HepG2 (cell line): ENCODE data around the gene MICAL3. TPM values are rescaled to one million over a fixed set of nuclear protein-coding genes. Genes with fewer than 3 reads are reported as not detected.

Experiments used
- BORCS8-MEF2B ChIP-seq: sonication (generic); formaldehyde crosslinking; IDR thresholded peaks from 2 replicates; pipeline ENCODE4 v1.8.0; 2022; ENCODE audit warnings: mild to moderate bottlenecking, missing genetic modification reagents
- IKZF1 ChIP-seq: fragments of 450-650 bp; IDR thresholded peaks from 2 replicates; pipeline ENCODE4 v1.7.1; 2016
- ISX ChIP-seq: sonication (generic); formaldehyde crosslinking; conservative IDR thresholded peaks from 2 replicates; pipeline ENCODE4 v1.5.0; 2020; ENCODE audit warnings: missing genetic modification reagents
- KAT7 ChIP-seq: IDR thresholded peaks from 2 replicates; pipeline ENCODE4 v1.6.1; 2018; ENCODE audit warnings: borderline replicate concordance, missing compliant biosample characterization
- NFRKB ChIP-seq: fragments of 450-650 bp; IDR thresholded peaks from 2 replicates; pipeline ENCODE4 v1.6.1; 2017
- NKX3-1 ChIP-seq: sonication (generic); formaldehyde crosslinking; IDR thresholded peaks from 2 replicates; pipeline ENCODE4 v1.5.0; 2020; ENCODE audit warnings: missing genetic modification reagents
- RAD21 ChIP-seq: fragments of 450-650 bp; formaldehyde crosslinking; IDR thresholded peaks from 2 replicates; pipeline ENCODE4 v1.5.0; 2020; ENCODE audit warnings: mild to moderate bottlenecking
- SIN3B ChIP-seq: fragments of 150-350 bp; IDR thresholded peaks from 2 replicates; pipeline ENCODE4 v1.6.1; 2014; ENCODE audit warnings: low read length
- STAT5B ChIP-seq: sonication (generic); formaldehyde crosslinking; IDR thresholded peaks from 2 replicates; pipeline ENCODE4 v1.4.0; 2020; ENCODE audit warnings: missing genetic modification reagents
- TAF15 ChIP-seq: fragments of 200-400 bp; formaldehyde crosslinking; IDR thresholded peaks from one replicate; pipeline ENCODE4 v1.6.1; 2018; ENCODE audit warnings: mild to moderate bottlenecking, low read depth, low read length; ENCODE audit not compliant: poor library complexity, severe bottlenecking
- ZBTB8A ChIP-seq: sonication (generic); formaldehyde crosslinking; IDR thresholded peaks from 2 replicates; pipeline ENCODE4 v1.4.0; 2020; ENCODE audit warnings: mild to moderate bottlenecking, low read depth, missing genetic modification reagents, borderline replicate concordance
- ZMYM2 ChIP-seq: sonication (generic); formaldehyde crosslinking; IDR thresholded peaks from 2 replicates; pipeline ENCODE4 v1.8.0; 2022; ENCODE audit warnings: mild to moderate bottlenecking, missing genetic modification reagents
- ZNF207 ChIP-seq: fragments of 450-650 bp; IDR thresholded peaks from 2 replicates; pipeline ENCODE4 v1.6.1; 2016; ENCODE audit warnings: antibody characterized with exemption, borderline replicate concordance
- ZNF331 ChIP-seq: sonication (generic); formaldehyde crosslinking; IDR thresholded peaks from 2 replicates; pipeline ENCODE4 v1.4.0; 2020; ENCODE audit warnings: missing genetic modification reagents
- ZNF33B ChIP-seq: sonication (generic); formaldehyde crosslinking; IDR thresholded peaks from 2 replicates; pipeline ENCODE4 v1.5.1; 2020; ENCODE audit warnings: mild to moderate bottlenecking, missing genetic modification reagents
- ZNF773 ChIP-seq: sonication (generic); formaldehyde crosslinking; IDR thresholded peaks from 2 replicates; pipeline ENCODE4 v1.4.0; 2020; ENCODE audit warnings: missing genetic modification reagents, borderline replicate concordance
- polyA plus RNA-seq, 8 experiments: library from polyadenylated mRNA; depleted of rRNA in 3 of 8; stranded (reverse) in 7 of 8; unstranded in 1 of 8; fragments of >200 nt; fragmentation: Illumina TruSeq in 4 of 8; extraction: Trizol in 4 of 8; gene quantifications; 2 replicates each; pipeline versions ENCODE4 v1.2.1 to v1.2.3, GENCODE V29; 2011 to 2016; ENCODE audit warnings: low read depth in 4 of 8, missing spikeins in 1 of 8, mixed read lengths in 1 of 8; ENCODE audit not compliant: insufficient read depth in 1 of 8
- total RNA-seq, 5 experiments: library from RNA; depleted of rRNA; stranded (reverse); fragments of >200 nt; fragmentation: Illumina TruSeq; extraction: Trizol; gene quantifications; 2 replicates each; pipeline ENCODE4 v1.2.3, GENCODE V29; 2016; ENCODE audit warnings: low read depth in 1 of 5
- TF ChIP-seq, protein P1 (sequence below): sonication (generic); formaldehyde crosslinking; IDR thresholded peaks from 2 replicates; pipeline ENCODE4 v1.5.0; 2020; ENCODE audit warnings: missing genetic modification reagents
- TF ChIP-seq, protein P2 (sequence below): IDR thresholded peaks from 2 replicates; pipeline ENCODE4 v1.6.1; 2016; ENCODE audit warnings: mild to moderate bottlenecking, missing biosample characterization, missing genetic modification reagents
- TF ChIP-seq, protein P3 (sequence below): fragments of 450-650 bp; IDR thresholded peaks from 2 replicates; pipeline ENCODE4 v1.6.1; 2017; ENCODE audit warnings: mild to moderate bottlenecking
- TF ChIP-seq, protein P4 (sequence below): sonication (generic); formaldehyde crosslinking; IDR thresholded peaks from 2 replicates; pipeline ENCODE4 v1.9.0; 2021; ENCODE audit warnings: missing genetic modification reagents, mild to moderate bottlenecking, borderline replicate concordance
- TF ChIP-seq, protein P5 (sequence below): IDR thresholded peaks from 2 replicates; pipeline ENCODE4 v1.6.1; 2016; ENCODE audit warnings: low read depth, missing genetic modification reagents, missing compliant biosample characterization

MICAL3 gene
- total and polyA plus RNA-seq, 2 of the 13 experiments (the other 11 are each of a cell fraction or from before 2014, with no cell fraction given), result 5.3 to 12.5 TPM

DNA sequence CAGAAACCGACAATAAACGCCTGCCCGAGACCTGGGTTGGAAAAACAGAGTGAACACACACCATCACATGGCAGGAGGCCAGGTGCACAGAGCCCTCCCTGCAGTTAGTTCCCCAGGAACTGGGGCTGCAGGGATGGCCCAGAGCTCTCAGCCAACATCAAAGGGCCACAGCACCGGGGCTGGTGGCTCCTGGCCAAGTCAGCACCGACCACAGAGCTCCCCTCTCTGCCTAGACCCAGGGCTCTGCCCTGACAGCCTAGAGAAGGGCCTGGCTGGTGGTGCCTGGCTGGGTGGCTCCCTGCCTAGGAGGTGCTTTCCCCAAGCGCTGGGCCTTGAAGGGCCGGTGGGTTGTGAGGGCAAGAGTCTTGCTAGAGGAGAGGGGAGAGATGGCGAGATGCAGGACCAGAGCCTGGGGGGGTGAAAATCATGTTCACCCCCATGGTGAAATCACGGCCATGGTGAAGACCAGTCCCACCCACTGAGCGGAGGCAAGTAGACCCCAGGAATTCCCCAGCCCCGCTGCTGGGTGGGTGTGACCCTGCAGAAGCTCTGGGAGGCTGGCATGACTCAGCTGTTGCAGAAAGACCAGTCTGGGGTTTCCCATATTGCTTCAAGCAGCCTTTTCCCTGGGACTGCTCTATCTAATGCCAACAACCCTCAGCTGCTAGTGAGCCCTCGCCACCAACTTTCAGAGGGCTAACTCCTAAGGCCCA is 242.9 kb downstream of the MICAL3 start (continued):
- TF ChIP-seq, protein P1, sequence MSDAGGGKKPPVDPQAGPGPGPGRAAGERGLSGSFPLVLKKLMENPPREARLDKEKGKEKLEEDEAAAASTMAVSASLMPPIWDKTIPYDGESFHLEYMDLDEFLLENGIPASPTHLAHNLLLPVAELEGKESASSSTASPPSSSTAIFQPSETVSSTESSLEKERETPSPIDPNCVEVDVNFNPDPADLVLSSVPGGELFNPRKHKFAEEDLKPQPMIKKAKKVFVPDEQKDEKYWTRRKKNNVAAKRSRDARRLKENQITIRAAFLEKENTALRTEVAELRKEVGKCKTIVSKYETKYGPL (CRISPR knock-in tag), result no peak
- TF ChIP-seq ISX (CRISPR knock-in tag), result no peak
- TF ChIP-seq RAD21 (CRISPR knock-in tag), result 0 out of 2 replicates have a peak, but pooled peaks have one; percentile 18
- no peak for TF ChIP-seq NFRKB
- TF ChIP-seq, protein P2, sequence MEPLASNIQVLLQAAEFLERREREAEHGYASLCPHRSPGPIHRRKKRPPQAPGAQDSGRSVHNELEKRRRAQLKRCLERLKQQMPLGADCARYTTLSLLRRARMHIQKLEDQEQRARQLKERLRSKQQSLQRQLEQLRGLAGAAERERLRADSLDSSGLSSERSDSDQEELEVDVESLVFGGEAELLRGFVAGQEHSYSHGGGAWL (CRISPR knock-in tag), result peak; percentile 31; the same call in 1 of the 2 replicates
- TF ChIP-seq, protein P3, sequence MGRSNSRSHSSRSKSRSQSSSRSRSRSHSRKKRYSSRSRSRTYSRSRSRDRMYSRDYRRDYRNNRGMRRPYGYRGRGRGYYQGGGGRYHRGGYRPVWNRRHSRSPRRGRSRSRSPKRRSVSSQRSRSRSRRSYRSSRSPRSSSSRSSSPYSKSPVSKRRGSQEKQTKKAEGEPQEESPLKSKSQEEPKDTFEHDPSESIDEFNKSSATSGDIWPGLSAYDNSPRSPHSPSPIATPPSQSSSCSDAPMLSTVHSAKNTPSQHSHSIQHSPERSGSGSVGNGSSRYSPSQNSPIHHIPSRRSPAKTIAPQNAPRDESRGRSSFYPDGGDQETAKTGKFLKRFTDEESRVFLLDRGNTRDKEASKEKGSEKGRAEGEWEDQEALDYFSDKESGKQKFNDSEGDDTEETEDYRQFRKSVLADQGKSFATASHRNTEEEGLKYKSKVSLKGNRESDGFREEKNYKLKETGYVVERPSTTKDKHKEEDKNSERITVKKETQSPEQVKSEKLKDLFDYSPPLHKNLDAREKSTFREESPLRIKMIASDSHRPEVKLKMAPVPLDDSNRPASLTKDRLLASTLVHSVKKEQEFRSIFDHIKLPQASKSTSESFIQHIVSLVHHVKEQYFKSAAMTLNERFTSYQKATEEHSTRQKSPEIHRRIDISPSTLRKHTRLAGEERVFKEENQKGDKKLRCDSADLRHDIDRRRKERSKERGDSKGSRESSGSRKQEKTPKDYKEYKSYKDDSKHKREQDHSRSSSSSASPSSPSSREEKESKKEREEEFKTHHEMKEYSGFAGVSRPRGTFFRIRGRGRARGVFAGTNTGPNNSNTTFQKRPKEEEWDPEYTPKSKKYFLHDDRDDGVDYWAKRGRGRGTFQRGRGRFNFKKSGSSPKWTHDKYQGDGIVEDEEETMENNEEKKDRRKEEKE, result no peak
- TF ChIP-seq ZNF33B (CRISPR knock-in tag), result 0 out of 2 replicates have a peak, but pooled peaks have one; percentile 66
- TF ChIP-seq ZNF207, result no peak
- no peak for TF ChIP-seq NKX3-1 (CRISPR knock-in tag)
- TF ChIP-seq ZNF773 (CRISPR knock-in tag), result no peak
- TF ChIP-seq, protein P4, sequence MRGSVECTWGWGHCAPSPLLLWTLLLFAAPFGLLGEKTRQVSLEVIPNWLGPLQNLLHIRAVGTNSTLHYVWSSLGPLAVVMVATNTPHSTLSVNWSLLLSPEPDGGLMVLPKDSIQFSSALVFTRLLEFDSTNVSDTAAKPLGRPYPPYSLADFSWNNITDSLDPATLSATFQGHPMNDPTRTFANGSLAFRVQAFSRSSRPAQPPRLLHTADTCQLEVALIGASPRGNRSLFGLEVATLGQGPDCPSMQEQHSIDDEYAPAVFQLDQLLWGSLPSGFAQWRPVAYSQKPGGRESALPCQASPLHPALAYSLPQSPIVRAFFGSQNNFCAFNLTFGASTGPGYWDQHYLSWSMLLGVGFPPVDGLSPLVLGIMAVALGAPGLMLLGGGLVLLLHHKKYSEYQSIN (CRISPR knock-in tag), result no peak
- no peak for TF ChIP-seq TAF15
- no peak for TF ChIP-seq STAT5B (CRISPR knock-in tag)
- TF ChIP-seq ZBTB8A (CRISPR knock-in tag), result no peak
- TF ChIP-seq KAT7, result no peak
- no peak for TF ChIP-seq BORCS8-MEF2B
- TF ChIP-seq SIN3B, result no peak
- TF ChIP-seq ZNF331 (CRISPR knock-in tag), result peak; percentile 17; the same call in 1 of the 2 replicates
- no peak for TF ChIP-seq ZMYM2 (CRISPR knock-in tag)
- no peak for TF ChIP-seq IKZF1
- TF ChIP-seq, protein P5, sequence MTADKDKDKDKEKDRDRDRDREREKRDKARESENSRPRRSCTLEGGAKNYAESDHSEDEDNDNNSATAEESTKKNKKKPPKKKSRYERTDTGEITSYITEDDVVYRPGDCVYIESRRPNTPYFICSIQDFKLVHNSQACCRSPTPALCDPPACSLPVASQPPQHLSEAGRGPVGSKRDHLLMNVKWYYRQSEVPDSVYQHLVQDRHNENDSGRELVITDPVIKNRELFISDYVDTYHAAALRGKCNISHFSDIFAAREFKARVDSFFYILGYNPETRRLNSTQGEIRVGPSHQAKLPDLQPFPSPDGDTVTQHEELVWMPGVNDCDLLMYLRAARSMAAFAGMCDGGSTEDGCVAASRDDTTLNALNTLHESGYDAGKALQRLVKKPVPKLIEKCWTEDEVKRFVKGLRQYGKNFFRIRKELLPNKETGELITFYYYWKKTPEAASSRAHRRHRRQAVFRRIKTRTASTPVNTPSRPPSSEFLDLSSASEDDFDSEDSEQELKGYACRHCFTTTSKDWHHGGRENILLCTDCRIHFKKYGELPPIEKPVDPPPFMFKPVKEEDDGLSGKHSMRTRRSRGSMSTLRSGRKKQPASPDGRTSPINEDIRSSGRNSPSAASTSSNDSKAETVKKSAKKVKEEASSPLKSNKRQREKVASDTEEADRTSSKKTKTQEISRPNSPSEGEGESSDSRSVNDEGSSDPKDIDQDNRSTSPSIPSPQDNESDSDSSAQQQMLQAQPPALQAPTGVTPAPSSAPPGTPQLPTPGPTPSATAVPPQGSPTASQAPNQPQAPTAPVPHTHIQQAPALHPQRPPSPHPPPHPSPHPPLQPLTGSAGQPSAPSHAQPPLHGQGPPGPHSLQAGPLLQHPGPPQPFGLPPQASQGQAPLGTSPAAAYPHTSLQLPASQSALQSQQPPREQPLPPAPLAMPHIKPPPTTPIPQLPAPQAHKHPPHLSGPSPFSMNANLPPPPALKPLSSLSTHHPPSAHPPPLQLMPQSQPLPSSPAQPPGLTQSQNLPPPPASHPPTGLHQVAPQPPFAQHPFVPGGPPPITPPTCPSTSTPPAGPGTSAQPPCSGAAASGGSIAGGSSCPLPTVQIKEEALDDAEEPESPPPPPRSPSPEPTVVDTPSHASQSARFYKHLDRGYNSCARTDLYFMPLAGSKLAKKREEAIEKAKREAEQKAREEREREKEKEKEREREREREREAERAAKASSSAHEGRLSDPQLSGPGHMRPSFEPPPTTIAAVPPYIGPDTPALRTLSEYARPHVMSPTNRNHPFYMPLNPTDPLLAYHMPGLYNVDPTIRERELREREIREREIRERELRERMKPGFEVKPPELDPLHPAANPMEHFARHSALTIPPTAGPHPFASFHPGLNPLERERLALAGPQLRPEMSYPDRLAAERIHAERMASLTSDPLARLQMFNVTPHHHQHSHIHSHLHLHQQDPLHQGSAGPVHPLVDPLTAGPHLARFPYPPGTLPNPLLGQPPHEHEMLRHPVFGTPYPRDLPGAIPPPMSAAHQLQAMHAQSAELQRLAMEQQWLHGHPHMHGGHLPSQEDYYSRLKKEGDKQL, result no peak
